GM19035 (cell line): ENCODE data around the gene CRYGC.

Experiments used
- ATAC-seq: cut with Tn5 transposase; IDR thresholded peaks from one replicate; pipeline ENCODE4 v1.9.1; 2021; ENCODE audit not compliant: unreplicated experiment

CRYGC gene

GRCh38 chr2:208097313-208097712 is 32.3 kb downstream of the CRYGC start:
- no peak for ATAC-seq

GRCh38 chr2:208096080-208096479 is 33.5 kb downstream of the CRYGC start:
- no peak for ATAC-seq

GRCh38 chr2:208093128-208093527 is 36.5 kb downstream of the CRYGC start:
- no peak for ATAC-seq

- no peak for ATAC-seq
These were observed 37.4 kb downstream of the CRYGC start for GRCh38 chr2:208092093-208092832.

GRCh38 chr2:208090420-208090819 is 39.2 kb downstream of the CRYGC start:
- ATAC-seq = no peak

- no peak for ATAC-seq
These were observed 43.6 kb downstream of the CRYGC start for GRCh38 chr2:208086029-208086428.

GRCh38 chr2:208083807-208084206 is 45.8 kb downstream of the CRYGC start:
- no peak for ATAC-seq
